SJCRH30 (cell line): ENCODE results near the gene TACO1. TPM values are rescaled to one million over a fixed set of nuclear protein-coding genes. Genes with fewer than 3 reads are reported as not detected.

Source experiments
- DNase-seq, 2 experiments: peaks; one replicate each; pipeline ENCODE4 v3.0.0-alpha.2; 2015 to 2020
- H3K27ac ChIP-seq: fragments of 250-450 bp; sonication (Bioruptor Pico); 2 replicates; pipeline ENCODE4 v1.5.1; 2020; ENCODE audit warnings: mild to moderate bottlenecking, moderate library complexity
- H3K27me3 ChIP-seq: fragments of 250-450 bp; sonication (Bioruptor Pico); 2 replicates; pipeline ENCODE4 v1.5.1; 2020; ENCODE audit warnings: mild to moderate bottlenecking, moderate library complexity
- H3K36me3 ChIP-seq: fragments of 250-450 bp; sonication (Bioruptor Pico); 2 replicates; pipeline ENCODE4 v1.5.1; 2020; ENCODE audit warnings: mild to moderate bottlenecking, moderate library complexity
- H3K4me1 ChIP-seq: fragments of 250-450 bp; sonication (Bioruptor Pico); 2 replicates; pipeline ENCODE4 v1.5.1; 2020; ENCODE audit warnings: mild to moderate bottlenecking, moderate library complexity
- H3K4me3 ChIP-seq: fragments of 250-450 bp; sonication (Bioruptor Pico); 2 replicates; pipeline ENCODE4 v1.5.1; 2020; ENCODE audit warnings: mild to moderate bottlenecking, moderate library complexity
- H3K9me3 ChIP-seq: fragments of 250-450 bp; sonication (Bioruptor Pico); replicated peaks from 2 replicates; pipeline ENCODE4 v1.5.1; 2020; ENCODE audit warnings: mild to moderate bottlenecking, moderate library complexity
- total RNA-seq: library from RNA; depleted of rRNA; stranded (reverse); fragments of >200 nt; shearing (Covaris generic); gene quantifications from 2 replicates; pipeline ENCODE4 v1.2.3, GENCODE V29; 2014

The TACO1 gene
- total RNA-seq, 1 experiment from 2014 or later: 18.2 TPM

DNA sequence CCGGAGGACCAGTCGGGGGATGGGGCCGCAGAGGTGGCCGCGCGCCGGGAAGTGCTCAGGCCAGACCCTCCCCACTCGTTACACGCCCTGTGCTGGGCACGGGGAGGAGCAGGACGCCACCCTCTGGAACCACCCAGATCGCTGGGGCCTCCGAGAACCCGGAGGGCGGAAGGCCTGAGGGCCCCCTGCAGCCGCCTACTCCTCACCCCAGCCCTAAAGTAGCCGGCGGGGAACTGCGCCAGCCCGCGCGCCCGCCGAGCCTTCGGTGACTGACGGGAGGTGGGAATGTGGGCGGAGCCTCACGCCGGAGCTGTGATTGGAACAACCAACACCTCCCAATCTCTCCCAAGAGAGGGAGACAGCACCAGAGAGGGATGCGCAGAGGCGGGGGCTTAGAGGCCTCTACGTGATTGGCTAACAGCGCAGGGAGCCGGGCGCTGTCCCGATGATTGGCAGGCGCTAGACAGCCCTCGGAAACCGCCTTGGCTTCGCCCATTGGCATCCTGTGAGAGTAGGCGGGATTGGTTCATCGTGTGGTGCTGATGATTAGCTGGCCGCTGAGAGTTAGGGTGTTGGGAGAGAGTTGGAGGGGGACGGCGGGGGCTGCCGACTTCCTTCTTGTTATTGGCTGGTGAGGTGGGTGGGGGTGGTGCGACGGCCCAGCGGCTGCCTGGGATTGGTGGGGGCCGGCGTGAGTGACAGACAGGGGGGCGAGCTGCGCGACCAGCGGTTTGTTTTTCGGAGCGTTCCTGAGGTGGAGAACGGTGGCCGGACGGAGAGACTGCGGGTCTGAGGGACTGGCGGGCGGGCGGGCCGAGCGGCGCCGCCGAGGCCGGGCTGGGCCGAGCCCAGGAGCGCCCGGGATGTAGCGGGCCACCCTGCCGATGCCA is 21.2 kb downstream of the TACO1 start, which contains the start of gene MAP3K3:
Gene MAP3K3 (plus strand): TSS at position 734 of the 890 bp plus-strand sequence. CDS start 343 bp downstream, outside the sequence.
- Histone ChIP-seq H3K4me1 (peaks cover 5% of the 10 kb centered on the region; the same call in 1 of the 2 replicates), H3K9me3 (no peaks in the 10 kb centered on the region), H3K36me3 (no peaks in the 10 kb centered on the region), H3K27me3 (no peaks in the 10 kb centered on the region), H3K4me3 (peak within 1 kb of the TSS; percentile 70), H3K27ac (peak within 1 kb of the TSS; percentile 55)
- peak; percentile 99 to 100 for DNase-seq

DNA sequence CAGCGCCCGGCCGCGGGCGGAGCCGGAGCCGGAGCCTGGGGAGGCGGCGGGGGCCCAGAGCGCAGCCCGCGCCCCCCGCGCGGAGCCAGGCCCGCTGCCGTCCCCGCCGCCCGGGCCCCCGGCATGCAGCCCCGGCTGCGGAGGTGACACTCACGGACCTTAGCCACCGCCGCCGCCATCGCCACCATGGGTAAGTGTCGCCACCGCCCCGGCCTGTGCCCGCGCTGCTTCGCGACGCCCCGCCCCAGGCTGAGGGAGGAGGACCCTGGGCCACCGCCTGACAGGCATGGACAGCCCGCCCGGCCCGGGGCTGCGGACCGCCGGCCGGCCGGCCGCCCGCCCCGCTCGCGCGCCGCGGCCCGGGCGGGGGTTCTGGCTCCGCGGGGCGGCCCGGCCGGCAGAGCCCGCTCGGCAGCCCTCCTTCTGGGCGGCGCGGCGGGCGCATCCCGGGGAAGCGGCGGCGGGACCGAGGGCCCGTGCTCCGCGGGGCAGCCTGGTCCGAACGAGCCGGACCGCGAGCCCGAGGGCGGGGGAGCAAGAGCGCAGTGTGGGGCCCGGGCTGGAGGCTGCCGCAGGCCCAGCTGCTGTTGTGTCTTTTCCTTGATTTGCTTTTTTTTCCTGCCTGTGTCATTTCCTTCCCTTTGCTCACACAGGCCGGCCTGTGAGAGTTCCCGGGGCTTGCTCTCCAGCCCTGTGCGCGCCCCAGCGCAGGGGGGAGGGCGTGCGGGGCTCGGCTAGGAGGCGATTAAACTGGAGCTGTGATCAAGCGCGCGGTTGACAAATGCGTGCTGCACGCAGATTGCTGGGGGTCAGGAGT is 22.1 kb downstream of the TACO1 start:
- H3K4me3 ChIP-seq: peak overlapping the region; percentile 70
- no peaks in the 10 kb centered on the region for H3K36me3 ChIP-seq
- no peaks in the 10 kb centered on the region for H3K27me3 ChIP-seq
- no peaks in the 10 kb centered on the region for H3K9me3 ChIP-seq
- DNase-seq: peak; percentile 66 to 71
- H3K27ac ChIP-seq: peak overlapping the region; percentile 35; the same call in 1 of the 2 replicates
- H3K4me1 ChIP-seq: peaks cover 5% of the 10 kb centered on the region; the same call in 1 of the 2 replicates

GRCh38 chr17:63623786-63624530 is 23.3 kb downstream of the TACO1 start:
- H3K4me3 ChIP-seq: peak overlapping the region; percentile 70
- no peaks in the 10 kb centered on the region for H3K27me3 ChIP-seq
- peaks cover 5% of the 10 kb centered on the region; the same call in 1 of the 2 replicates for H3K4me1 ChIP-seq
- no peak overlapping the region; the same call in 1 of the 2 replicates for H3K27ac ChIP-seq
- H3K36me3 ChIP-seq: no peaks in the 10 kb centered on the region
- H3K9me3 ChIP-seq: no peaks in the 10 kb centered on the region
- DNase-seq: no peak

GRCh38 chr17:63624531-63624880 is 23.8 kb downstream of the TACO1 start:
- no peaks in the 10 kb centered on the region for H3K9me3 ChIP-seq
- no peaks in the 10 kb centered on the region for H3K36me3 ChIP-seq
- DNase-seq: no peak
- no peak overlapping the region for H3K4me3 ChIP-seq
- peaks cover 5% of the 10 kb centered on the region; the same call in 1 of the 2 replicates for H3K4me1 ChIP-seq
- H3K27me3 ChIP-seq: no peaks in the 10 kb centered on the region
- H3K27ac ChIP-seq: no peak overlapping the region

DNA sequence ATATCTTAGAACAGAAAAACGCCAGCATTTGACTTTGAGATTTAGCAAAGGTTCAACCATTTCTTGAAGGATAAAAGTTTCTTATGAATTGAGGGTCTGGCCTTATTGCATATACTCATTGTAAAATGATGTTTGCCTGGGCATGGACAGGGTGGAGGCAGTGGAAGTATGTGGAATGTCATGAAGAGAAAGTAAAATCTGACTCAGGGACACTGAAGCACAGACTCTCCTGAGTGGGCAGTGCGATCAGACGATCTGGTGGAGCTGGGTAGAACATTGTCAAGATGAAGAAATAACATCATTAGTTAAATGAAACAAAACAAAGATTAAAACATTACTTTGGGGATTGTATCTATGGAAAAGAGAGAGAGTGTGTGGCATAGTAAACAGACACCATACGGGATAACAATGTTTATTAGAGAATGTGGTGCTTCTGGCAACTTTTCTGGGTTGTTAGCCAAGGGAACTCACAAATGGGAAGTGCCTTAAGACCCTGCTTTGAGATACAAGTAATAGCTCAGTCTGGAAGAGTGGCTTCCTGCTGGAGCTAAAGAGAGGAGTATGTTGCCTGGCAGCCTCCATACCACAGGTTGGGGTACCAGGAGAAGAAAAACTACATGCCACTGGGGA is 26.0 kb downstream of the TACO1 start:
- H3K27ac ChIP-seq: no peak overlapping the region
- no peak overlapping the region for H3K4me3 ChIP-seq
- H3K36me3 ChIP-seq: no peaks in the 10 kb centered on the region
- DNase-seq: no peak
- no peaks in the 10 kb centered on the region for H3K9me3 ChIP-seq
- no peaks in the 10 kb centered on the region for H3K27me3 ChIP-seq
- H3K4me1 ChIP-seq: 0 out of 2 replicates have a peak, but pooled peaks cover 5% of the 10 kb centered on the region

DNA sequence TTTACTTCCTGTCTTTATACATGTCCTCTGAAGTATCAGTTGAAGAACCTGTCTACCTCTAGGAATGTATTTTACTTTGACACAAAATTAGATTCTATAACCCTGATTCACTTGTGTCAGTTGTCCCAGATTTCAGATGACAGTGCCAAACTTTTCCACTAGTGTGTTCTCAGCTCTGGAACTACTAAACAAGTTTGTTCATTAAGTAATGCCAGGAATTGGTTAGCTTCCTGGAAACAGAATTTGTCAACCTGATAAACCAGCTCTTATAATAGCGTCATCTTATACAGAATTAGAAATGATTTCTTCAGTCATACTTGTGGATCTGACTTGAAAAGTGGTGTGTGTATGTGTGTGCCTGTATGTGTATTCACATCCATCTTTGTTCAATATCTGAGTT is 28.9 kb downstream of the TACO1 start:
- no peaks in the 10 kb centered on the region for H3K27me3 ChIP-seq
- no peak overlapping the region for H3K27ac ChIP-seq
- no peaks in the 10 kb centered on the region for H3K9me3 ChIP-seq
- no peak for DNase-seq
- H3K4me1 ChIP-seq: no peaks in the 10 kb centered on the region
- H3K4me3 ChIP-seq: no peak overlapping the region
- peaks cover 4% of the 10 kb centered on the region for H3K36me3 ChIP-seq

- Histone ChIP-seq H3K27ac (no peak overlapping the region), H3K27me3 (no peaks in the 10 kb centered on the region), H3K4me1 (no peaks in the 10 kb centered on the region), H3K36me3 (peaks cover 8% of the 10 kb centered on the region), H3K9me3 (no peaks in the 10 kb centered on the region), H3K4me3 (no peak overlapping the region)
- no peak for DNase-seq
Observed at GRCh38 chr17:63631062-63631461, 30.4 kb downstream of the TACO1 start.

GRCh38 chr17:63631626-63632025 is 30.9 kb downstream of the TACO1 start:
- no peaks in the 10 kb centered on the region for H3K9me3 ChIP-seq
- DNase-seq: no peak
- no peaks in the 10 kb centered on the region for H3K4me1 ChIP-seq
- H3K4me3 ChIP-seq: no peak overlapping the region
- H3K27me3 ChIP-seq: no peaks in the 10 kb centered on the region
- no peak overlapping the region for H3K27ac ChIP-seq
- H3K36me3 ChIP-seq: peaks cover 8% of the 10 kb centered on the region

- Histone ChIP-seq H3K4me1 (no peaks in the 10 kb centered on the region), H3K36me3 (peaks cover 10% of the 10 kb centered on the region), H3K4me3 (no peak overlapping the region), H3K27ac (no peak overlapping the region), H3K9me3 (no peaks in the 10 kb centered on the region), H3K27me3 (no peaks in the 10 kb centered on the region)
- DNase-seq: no peak
Observed at GRCh38 chr17:63633742-63634141, 33.0 kb downstream of the TACO1 start.

DNA sequence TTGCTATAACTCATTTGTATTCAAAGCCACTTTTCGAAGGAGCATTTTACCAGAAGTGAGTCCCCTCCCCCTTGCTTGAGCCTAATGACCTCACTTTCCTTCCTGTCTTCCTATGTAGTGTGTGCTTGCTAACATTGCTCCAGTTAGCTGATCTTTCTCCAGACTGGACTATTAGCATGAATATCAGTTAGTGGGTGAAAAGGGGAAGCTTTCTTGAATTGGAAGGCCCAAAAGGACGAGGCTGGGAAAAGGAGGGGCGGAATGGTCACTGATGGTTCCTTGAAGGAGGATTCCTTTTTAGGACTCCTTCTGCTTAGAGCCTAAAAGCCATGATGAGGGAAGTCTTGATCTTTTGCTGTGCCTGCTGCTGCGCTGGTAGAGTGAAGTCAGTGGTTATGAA is 33.5 kb downstream of the TACO1 start:
- Histone ChIP-seq H3K27me3 (no peaks in the 10 kb centered on the region), H3K9me3 (no peaks in the 10 kb centered on the region), H3K4me3 (no peak overlapping the region), H3K27ac (no peak overlapping the region), H3K36me3 (peaks cover 10% of the 10 kb centered on the region), H3K4me1 (no peaks in the 10 kb centered on the region)
- DNase-seq: no peak

DNA sequence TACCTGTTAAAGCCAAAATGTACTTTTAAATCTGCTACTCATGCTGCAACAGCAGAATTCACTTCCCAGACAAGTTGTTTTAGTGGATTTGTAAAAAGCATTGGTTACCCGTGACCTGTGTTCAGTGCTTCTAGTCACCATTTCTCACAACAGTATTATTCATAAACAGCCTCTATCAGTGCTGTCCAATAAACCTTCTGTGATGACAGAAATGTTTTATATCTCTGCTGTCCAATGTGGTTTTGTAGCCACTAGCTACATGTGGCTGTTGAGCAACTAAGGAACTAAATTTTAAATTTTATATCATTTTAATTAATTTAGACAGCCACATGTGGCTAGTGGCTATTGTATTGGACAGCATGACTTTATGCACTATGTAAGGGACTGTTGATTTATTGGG is 34.1 kb downstream of the TACO1 start:
- Histone ChIP-seq H3K4me1 (no peaks in the 10 kb centered on the region), H3K27ac (no peak overlapping the region), H3K9me3 (no peaks in the 10 kb centered on the region), H3K4me3 (no peak overlapping the region), H3K36me3 (peaks cover 10% of the 10 kb centered on the region), H3K27me3 (no peaks in the 10 kb centered on the region)
- no peak for DNase-seq

GRCh38 chr17:63635290-63635689 is 34.6 kb downstream of the TACO1 start:
- Histone ChIP-seq H3K27me3 (no peaks in the 10 kb centered on the region), H3K36me3 (peaks cover 10% of the 10 kb centered on the region), H3K9me3 (no peaks in the 10 kb centered on the region), H3K27ac (no peak overlapping the region), H3K4me3 (no peak overlapping the region), H3K4me1 (no peaks in the 10 kb centered on the region)
- no peak for DNase-seq

GRCh38 chr17:63635787-63636186 is 35.1 kb downstream of the TACO1 start:
- H3K4me1 ChIP-seq: no peaks in the 10 kb centered on the region
- H3K36me3 ChIP-seq: peaks cover 10% of the 10 kb centered on the region
- no peak for DNase-seq
- H3K9me3 ChIP-seq: no peaks in the 10 kb centered on the region
- no peak overlapping the region for H3K4me3 ChIP-seq
- no peak overlapping the region for H3K27ac ChIP-seq
- no peaks in the 10 kb centered on the region for H3K27me3 ChIP-seq

- Histone ChIP-seq H3K27ac (no peak overlapping the region), H3K4me1 (no peaks in the 10 kb centered on the region), H3K27me3 (no peaks in the 10 kb centered on the region), H3K36me3 (peaks cover 10% of the 10 kb centered on the region), H3K4me3 (no peak overlapping the region), H3K9me3 (no peaks in the 10 kb centered on the region)
- DNase-seq: no peak
Observed at GRCh38 chr17:63639125-63639524, 38.4 kb downstream of the TACO1 start.
